Activated T-helper 17 cell treated with anti-CD3 and anti-CD28 coated beads, Interleukin-2, amount 50 U/mL, for 72 hours (primary cell): ENCODE results near the gene PROM2. TPM values are rescaled to one million over a fixed set of nuclear protein-coding genes. Genes with fewer than 3 reads are reported as not detected.

Source experiments
- ATAC-seq: fragments of 150-1000 bp; cut with Tn5 transposase; replicated peaks from 2 replicates; pipeline ENCODE4 v1.10.0; 2021; ENCODE audit warnings: mild to moderate bottlenecking, moderate library complexity
- H3K27ac Mint-ChIP-seq: one replicate; pipeline ENCODE4 v1.8.0; 2022; ENCODE audit warnings: mixed read lengths
- H3K27me3 Mint-ChIP-seq: one replicate; pipeline ENCODE4 v1.8.0; 2022; ENCODE audit warnings: mixed read lengths
- H3K36me3 Mint-ChIP-seq: one replicate; pipeline ENCODE4 v1.8.0; 2022; ENCODE audit warnings: low read depth, mild to moderate bottlenecking, mixed read lengths
- H3K4me1 Mint-ChIP-seq: one replicate; pipeline ENCODE4 v1.8.0; 2022; ENCODE audit warnings: mixed read lengths
- H3K4me3 Mint-ChIP-seq: one replicate; pipeline ENCODE4 v1.8.0; 2022; ENCODE audit warnings: mild to moderate bottlenecking, mixed read lengths
- H3K9me3 Mint-ChIP-seq: one replicate; pipeline ENCODE4 v1.8.0; 2022; ENCODE audit warnings: mixed read lengths
- total RNA-seq, 2 donors: library from RNA; stranded (reverse); gene quantifications; one replicate each; pipeline ENCODE4 v1.2.3, GENCODE V29; 2022

PROM2 gene
- total RNA-seq, 2 donors from 2014 or later: 0.90 to 0.91 TPM

DNA sequence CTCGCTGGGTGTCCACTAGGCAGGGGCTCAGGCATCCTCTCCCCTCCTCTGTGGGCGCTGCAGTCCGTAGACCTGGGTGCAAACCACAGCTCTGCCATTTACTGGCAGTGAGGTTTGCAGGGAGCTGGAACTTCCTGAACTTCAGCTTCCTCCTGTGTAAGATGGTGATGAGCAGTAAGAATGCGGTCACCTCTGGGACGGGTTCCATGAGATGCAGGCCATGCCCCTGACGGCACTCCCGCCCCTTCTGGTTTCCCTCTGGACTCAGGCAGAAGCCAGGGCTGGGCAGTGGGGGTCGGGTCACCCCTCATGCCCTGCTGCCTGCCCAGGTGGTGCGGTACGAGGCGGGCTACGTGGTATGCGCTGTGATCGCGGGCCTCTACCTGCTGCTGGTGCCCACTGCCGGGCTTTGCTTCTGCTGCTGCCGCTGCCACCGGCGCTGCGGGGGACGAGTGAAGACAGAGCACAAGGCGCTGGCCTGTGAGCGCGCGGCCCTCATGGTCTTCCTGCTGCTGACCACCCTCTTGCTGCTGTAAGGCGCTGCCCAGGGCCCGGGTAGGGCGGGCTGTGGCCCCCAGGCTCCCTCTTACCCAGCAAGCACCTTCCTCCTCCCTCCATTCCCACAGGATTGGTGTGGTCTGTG, 1.5 kb downstream of the PROM2 start:
- Mint-ChIP-seq H3K27ac (no peak overlapping the region), H3K4me3 (no peak overlapping the region), H3K9me3 (no peaks in the 10 kb centered on the region), H3K4me1 (no peaks in the 10 kb centered on the region), H3K27me3 (no peaks in the 10 kb centered on the region), H3K36me3 (no peaks in the 10 kb centered on the region)
- ATAC-seq: no peak

DNA sequence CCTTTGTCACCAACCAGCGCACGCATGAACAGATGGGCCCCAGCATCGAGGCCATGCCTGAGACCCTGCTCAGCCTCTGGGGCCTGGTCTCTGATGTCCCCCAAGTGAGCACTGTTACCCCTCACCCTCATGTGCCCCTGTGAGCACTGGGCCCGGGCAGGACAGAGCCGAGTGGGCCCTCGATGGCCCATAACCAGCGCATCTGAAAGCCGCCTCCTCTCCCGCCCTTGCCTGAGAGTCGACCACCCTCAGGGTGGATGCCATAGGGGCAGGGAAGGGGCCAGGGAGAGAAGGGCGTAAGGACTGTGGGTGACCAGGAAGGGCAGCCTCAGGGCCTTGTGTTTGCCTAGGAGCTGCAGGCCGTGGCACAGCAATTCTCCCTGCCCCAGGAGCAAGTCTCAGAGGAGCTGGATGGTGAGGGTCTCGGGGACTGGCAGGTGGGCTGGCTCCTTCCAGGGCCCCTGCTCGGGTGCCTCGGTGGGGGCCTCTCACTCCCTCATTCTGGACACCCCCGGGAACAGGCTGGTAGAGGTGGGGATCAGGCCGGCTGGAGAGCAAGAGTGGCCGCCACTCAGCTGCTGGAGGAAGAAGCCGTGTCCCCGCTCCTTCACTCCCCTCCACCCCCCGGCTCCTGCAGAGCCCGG, 2.1 kb downstream of the PROM2 start:
- Mint-ChIP-seq H3K36me3 (no peaks in the 10 kb centered on the region), H3K27ac (no peak overlapping the region), H3K4me3 (no peak overlapping the region), H3K9me3 (no peaks in the 10 kb centered on the region), H3K4me1 (no peaks in the 10 kb centered on the region), H3K27me3 (no peaks in the 10 kb centered on the region)
- no peak for ATAC-seq

DNA sequence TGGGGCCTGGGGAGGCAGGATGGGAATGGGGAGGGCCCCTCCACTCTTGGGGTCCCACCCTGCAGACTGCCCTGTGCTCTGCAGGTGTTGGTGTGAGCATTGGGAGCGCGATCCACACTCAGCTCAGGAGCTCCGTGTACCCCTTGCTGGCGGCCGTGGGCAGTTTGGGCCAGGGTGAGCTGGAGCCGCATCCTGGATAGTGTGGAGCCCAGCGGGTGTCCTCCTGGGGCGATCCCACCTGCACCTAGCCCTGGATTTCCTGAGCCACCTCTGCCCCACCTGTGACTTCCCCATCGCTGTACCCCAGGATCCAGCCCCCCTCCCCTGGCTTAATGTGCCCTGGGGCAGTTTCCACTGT, 2.6 kb downstream of the PROM2 start:
- Mint-ChIP-seq H3K9me3 (no peaks in the 10 kb centered on the region), H3K27me3 (no peaks in the 10 kb centered on the region)
- ATAC-seq: no peak

DNA sequence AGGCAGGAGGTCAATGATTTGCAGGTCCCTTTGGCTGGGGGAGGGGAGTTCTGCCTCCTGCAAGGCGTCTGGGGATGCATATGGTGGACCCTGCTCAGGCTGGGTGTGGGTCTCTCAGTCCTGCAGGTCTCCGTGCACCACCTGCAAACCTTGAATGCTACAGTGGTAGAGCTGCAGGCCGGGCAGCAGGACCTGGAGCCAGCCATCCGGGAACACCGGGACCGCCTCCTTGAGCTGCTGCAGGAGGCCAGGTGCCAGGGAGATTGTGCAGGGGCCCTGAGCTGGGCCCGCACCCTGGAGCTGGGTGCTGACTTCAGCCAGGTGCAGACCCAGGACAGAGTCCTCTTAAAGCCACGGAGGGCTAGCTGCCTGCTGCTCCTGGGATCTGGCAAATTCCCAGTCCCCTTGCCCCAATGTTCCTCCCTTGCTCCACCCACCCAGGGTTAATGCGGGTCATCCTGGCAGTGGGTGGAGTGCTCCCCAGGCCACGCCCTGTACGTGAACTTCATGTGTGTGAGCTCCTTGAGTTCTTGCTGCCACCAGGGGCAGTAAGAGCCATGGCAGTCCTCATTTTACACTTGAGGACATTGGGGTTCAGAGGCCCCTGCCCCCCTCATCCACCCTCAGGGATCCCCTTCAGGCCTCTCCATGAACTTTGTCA, 3.1 kb downstream of the PROM2 start:
- H3K27ac Mint-ChIP-seq: no peak overlapping the region
- no peaks in the 10 kb centered on the region for H3K4me1 Mint-ChIP-seq
- no peaks in the 10 kb centered on the region for H3K36me3 Mint-ChIP-seq
- H3K9me3 Mint-ChIP-seq: no peaks in the 10 kb centered on the region
- no peak overlapping the region for H3K4me3 Mint-ChIP-seq
- no peaks in the 10 kb centered on the region for H3K27me3 Mint-ChIP-seq
- no peak for ATAC-seq

More for the DNA sequence above, 2.6 kb downstream of the PROM2 start:
- H3K36me3 Mint-ChIP-seq: no peaks in the 10 kb centered on the region
- H3K4me1 Mint-ChIP-seq: no peaks in the 10 kb centered on the region
- H3K4me3 Mint-ChIP-seq: no peak overlapping the region
- no peak overlapping the region for H3K27ac Mint-ChIP-seq

DNA sequence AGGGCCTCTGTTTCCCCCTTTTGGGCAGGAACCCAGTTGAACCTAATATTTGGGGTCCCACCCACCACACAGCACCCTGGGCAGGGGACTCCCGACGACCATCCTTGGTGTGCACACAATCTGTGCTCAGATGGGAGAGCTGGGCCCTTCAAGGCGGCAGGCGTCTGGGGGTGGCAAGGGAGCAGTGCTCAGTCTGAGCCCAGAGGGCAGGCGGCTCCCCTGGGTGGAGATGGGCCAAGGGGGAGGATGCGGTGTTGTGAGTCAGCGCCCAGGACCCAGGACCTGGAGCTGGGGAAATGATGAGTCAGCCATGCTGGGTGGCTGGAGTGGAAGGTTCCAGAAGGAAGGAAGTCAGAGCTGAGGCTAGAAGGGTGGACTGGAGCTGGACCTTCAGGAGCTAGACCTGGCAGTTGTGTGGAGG, 3.8 kb downstream of the PROM2 start:
- Mint-ChIP-seq H3K27me3 (no peaks in the 10 kb centered on the region), H3K27ac (no peak overlapping the region), H3K4me1 (no peaks in the 10 kb centered on the region), H3K36me3 (no peaks in the 10 kb centered on the region), H3K4me3 (no peak overlapping the region), H3K9me3 (no peaks in the 10 kb centered on the region)
- no peak for ATAC-seq

GRCh38 chr2:95278637-95279225, 4.5 kb downstream of the PROM2 start:
- Mint-ChIP-seq H3K27me3 (no peaks in the 10 kb centered on the region), H3K36me3 (no peaks in the 10 kb centered on the region), H3K27ac (no peak overlapping the region), H3K4me3 (no peak overlapping the region), H3K9me3 (no peaks in the 10 kb centered on the region), H3K4me1 (no peaks in the 10 kb centered on the region)
- ATAC-seq: no peak

- no peak for ATAC-seq
- Mint-ChIP-seq H3K36me3 (no peaks in the 10 kb centered on the region), H3K9me3 (no peaks in the 10 kb centered on the region), H3K27me3 (no peaks in the 10 kb centered on the region), H3K4me1 (no peaks in the 10 kb centered on the region), H3K27ac (no peak overlapping the region), H3K4me3 (no peak overlapping the region)
Measured at GRCh38 chr2:95279435-95280035, 5.3 kb downstream of the PROM2 start.

- no peak overlapping the region for H3K4me3 Mint-ChIP-seq
- no peaks in the 10 kb centered on the region for H3K4me1 Mint-ChIP-seq
- H3K27me3 Mint-ChIP-seq: no peaks in the 10 kb centered on the region
- no peaks in the 10 kb centered on the region for H3K36me3 Mint-ChIP-seq
- H3K9me3 Mint-ChIP-seq: no peaks in the 10 kb centered on the region
- no peak for ATAC-seq
- no peak overlapping the region for H3K27ac Mint-ChIP-seq
Measured at GRCh38 chr2:95281071-95281470, 6.8 kb downstream of the PROM2 start.

GRCh38 chr2:95281786-95282185, 7.5 kb downstream of the PROM2 start:
- Mint-ChIP-seq H3K27me3 (no peaks in the 10 kb centered on the region), H3K27ac (no peak overlapping the region), H3K36me3 (no peaks in the 10 kb centered on the region), H3K4me1 (no peaks in the 10 kb centered on the region), H3K9me3 (no peaks in the 10 kb centered on the region), H3K4me3 (no peak overlapping the region)
- no peak for ATAC-seq

GRCh38 chr2:95282458-95282857, 8.2 kb downstream of the PROM2 start:
- Mint-ChIP-seq H3K27ac (no peak overlapping the region), H3K27me3 (no peaks in the 10 kb centered on the region), H3K4me1 (no peaks in the 10 kb centered on the region), H3K9me3 (no peaks in the 10 kb centered on the region), H3K4me3 (no peak overlapping the region), H3K36me3 (no peaks in the 10 kb centered on the region)
- ATAC-seq: no peak

DNA sequence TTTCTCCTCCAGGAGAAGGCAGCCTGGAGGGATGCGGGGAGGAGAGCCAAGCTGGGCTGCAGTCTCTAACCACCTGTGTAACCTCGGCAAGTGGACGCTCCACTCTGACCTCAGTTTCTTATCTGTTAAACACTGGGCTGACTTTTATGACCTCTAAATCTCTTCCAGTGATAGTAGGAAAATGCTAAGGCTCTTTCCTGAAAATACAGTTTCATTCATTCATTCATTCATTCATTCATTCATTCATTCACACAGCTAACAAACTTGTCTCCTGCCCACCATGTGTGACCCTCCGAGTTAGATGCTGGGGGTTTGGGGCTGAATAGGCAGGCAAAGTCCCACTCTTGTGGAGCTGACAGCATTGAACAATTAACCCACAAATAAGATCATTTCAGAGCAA, 9.3 kb downstream of the PROM2 start:
- Mint-ChIP-seq H3K9me3 (no peaks in the 10 kb centered on the region), H3K27me3 (no peaks in the 10 kb centered on the region), H3K4me3 (no peak overlapping the region), H3K36me3 (no peaks in the 10 kb centered on the region), H3K27ac (no peak overlapping the region), H3K4me1 (no peaks in the 10 kb centered on the region)
- ATAC-seq: no peak

GRCh38 chr2:95284886-95285541, 10.8 kb downstream of the PROM2 start:
- no peaks in the 10 kb centered on the region for H3K27me3 Mint-ChIP-seq
- H3K4me3 Mint-ChIP-seq: no peak overlapping the region
- ATAC-seq: no peak
- H3K4me1 Mint-ChIP-seq: no peaks in the 10 kb centered on the region
- H3K27ac Mint-ChIP-seq: no peak overlapping the region
- peaks cover under 1% of the 10 kb centered on the region for H3K9me3 Mint-ChIP-seq
- H3K36me3 Mint-ChIP-seq: no peaks in the 10 kb centered on the region

DNA sequence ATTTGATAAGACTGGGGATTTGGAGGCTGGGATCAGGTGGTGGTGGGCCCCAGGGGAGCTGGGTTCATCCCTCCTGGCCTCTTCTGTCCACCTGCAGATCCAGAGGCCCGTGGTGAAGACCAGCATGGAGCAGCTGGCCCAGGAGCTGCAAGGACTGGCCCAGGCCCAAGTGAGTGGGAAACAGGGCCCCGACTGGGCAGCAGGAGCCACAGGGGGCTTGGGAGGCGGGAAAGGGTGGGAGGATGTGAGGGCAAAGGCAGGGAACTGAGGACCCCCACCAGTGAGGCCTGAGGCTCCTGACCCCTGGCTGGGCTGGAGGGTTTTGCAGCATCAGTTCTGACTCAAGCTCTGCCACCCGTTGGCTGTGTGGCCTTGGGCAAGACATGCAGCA, 11.3 kb downstream of the PROM2 start:
- Mint-ChIP-seq H3K36me3 (no peaks in the 10 kb centered on the region), H3K9me3 (peaks cover 6% of the 10 kb centered on the region), H3K4me1 (no peaks in the 10 kb centered on the region), H3K27me3 (no peaks in the 10 kb centered on the region), H3K4me3 (no peak overlapping the region), H3K27ac (no peak overlapping the region)
- no peak for ATAC-seq

GRCh38 chr2:95287336-95287735, 13.1 kb downstream of the PROM2 start:
- H3K9me3 Mint-ChIP-seq: peaks cover 12% of the 10 kb centered on the region
- H3K4me1 Mint-ChIP-seq: no peaks in the 10 kb centered on the region

More at GRCh38 chr2:95287336-95287735, 13.1 kb downstream of the PROM2 start:
- H3K27me3 Mint-ChIP-seq: no peaks in the 10 kb centered on the region
- no peak overlapping the region for H3K4me3 Mint-ChIP-seq
- H3K27ac Mint-ChIP-seq: no peak overlapping the region
- no peak for ATAC-seq
- no peaks in the 10 kb centered on the region for H3K36me3 Mint-ChIP-seq
